Coronary artery (tissue), 2 donors: Measurements from ENCODE around the gene MARCHF9.

ENCODE experiments used
- DNase-seq: peaks from one replicate; pipeline ENCODE4 v3.0.0-alpha.2; 2017; ENCODE audit warnings: low spot score
- H3K27ac ChIP-seq, 2 donors: fragments of 200-600 bp; sonication (generic); one replicate each; pipeline ENCODE4 v1.5.1; 2016 to 2019
- H3K4me3 ChIP-seq: fragments of 200-600 bp; sonication (generic); 2 replicates; pipeline ENCODE4 v1.5.1; 2016; ENCODE audit warnings: mild to moderate bottlenecking, moderate library complexity
- TF ChIP-seq, protein P1 (sequence below): fragments of 200-600 bp; sonication (generic); IDR thresholded peaks from one replicate; pipeline ENCODE4 v1.5.1; 2019; ENCODE audit warnings: antibody characterized with exemption

The MARCHF9 gene

DNA sequence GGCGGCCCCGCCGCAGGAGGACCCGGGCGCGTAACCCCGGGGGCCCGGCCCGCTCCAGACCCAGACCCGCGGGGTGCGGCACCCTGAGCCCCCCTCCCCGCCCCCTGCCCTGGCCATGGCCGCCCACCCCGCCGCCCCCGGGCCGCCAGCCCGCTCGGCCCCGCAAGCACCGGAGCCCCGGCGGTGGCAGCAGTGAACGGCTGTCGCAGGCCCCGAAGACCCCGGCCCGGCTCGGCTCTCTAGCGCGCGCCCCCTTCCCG, 221 bp downstream of the MARCHF9 start:
- TF ChIP-seq, protein P1, sequence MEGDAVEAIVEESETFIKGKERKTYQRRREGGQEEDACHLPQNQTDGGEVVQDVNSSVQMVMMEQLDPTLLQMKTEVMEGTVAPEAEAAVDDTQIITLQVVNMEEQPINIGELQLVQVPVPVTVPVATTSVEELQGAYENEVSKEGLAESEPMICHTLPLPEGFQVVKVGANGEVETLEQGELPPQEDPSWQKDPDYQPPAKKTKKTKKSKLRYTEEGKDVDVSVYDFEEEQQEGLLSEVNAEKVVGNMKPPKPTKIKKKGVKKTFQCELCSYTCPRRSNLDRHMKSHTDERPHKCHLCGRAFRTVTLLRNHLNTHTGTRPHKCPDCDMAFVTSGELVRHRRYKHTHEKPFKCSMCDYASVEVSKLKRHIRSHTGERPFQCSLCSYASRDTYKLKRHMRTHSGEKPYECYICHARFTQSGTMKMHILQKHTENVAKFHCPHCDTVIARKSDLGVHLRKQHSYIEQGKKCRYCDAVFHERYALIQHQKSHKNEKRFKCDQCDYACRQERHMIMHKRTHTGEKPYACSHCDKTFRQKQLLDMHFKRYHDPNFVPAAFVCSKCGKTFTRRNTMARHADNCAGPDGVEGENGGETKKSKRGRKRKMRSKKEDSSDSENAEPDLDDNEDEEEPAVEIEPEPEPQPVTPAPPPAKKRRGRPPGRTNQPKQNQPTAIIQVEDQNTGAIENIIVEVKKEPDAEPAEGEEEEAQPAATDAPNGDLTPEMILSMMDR = no peak
- no peak for DNase-seq
- Histone ChIP-seq H3K4me3 (peak overlapping the region; percentile 89), H3K27ac (peak overlapping the region in 1 of 2 donors; percentile 64)

DNA sequence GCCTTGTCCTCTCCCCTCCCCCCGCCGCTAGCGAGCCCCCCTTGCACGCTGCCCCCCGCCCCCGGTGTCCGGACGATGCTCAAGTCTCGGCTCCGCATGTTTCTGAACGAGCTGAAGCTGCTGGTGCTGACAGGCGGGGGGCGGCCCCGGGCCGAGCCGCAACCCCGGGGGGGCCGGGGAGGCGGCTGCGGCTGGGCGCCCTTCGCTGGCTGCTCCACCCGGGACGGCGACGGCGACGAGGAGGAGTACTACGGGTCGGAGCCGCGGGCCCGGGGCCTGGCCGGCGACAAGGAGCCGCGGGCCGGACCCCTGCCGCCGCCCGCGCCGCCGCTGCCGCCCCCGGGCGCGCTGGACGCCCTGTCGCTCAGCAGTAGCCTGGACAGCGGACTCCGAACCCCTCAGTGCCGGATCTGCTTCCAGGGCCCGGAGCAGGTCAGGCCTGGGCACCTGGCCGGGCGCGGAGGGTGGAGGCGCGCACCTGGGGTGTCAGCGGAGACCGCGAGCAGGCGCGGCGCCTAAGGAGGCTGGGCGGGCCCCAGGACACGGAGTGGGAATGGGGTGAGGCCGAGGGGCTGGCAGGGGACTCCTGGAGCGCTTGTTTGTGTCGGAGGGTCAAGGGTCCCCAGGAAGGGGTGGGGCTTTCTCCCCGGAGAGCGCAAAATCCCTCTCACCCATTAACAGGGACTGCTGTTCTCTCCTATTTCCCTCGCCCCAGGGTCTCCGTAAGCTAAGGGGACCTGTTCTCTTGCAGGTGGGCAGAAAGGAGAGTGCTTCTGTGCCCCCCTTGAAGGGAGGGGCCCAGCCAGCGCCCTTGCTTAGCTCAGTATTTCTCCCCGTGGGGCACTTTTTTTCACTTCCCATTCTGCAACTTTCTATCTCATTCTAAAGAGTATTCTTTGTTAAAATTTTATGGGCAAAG, 810 bp downstream of the MARCHF9 start:
- Histone ChIP-seq H3K4me3 (peak overlapping the region; percentile 89), H3K27ac (peak overlapping the region in 1 of 2 donors; percentile 64)
- TF ChIP-seq, protein P1 = no peak
- DNase-seq = no peak

- no peak overlapping the region for H3K27ac ChIP-seq
- TF ChIP-seq, protein P1 = no peak
- no peak for DNase-seq
- peak overlapping the region; percentile 8 for H3K4me3 ChIP-seq
Observed at GRCh38 chr12:57756406-57757341, 1.8 kb downstream of the MARCHF9 start.

DNA sequence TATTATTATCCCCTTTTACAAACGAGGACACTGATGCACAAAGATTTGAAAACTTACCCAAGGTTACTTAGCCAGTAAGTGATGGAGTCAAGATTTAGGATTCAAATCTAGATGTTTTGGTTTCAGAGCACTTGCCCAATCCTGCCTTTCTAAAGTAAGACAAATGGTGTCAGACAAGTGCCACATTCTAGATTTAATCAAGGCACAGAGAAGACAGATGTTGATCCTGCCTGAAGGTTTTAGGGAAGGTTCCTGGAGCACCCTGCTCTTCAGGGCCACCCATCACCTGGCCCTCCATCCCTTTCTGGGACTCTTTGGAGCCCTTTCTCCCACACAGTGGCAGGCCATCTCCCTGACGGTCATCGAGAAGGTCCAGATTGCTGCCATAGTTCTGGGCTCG, 2.9 kb downstream of the MARCHF9 start:
- TF ChIP-seq, protein P1 = no peak
- no peak for DNase-seq
- H3K4me3 ChIP-seq = no peak overlapping the region
- H3K27ac ChIP-seq = no peak overlapping the region

DNA sequence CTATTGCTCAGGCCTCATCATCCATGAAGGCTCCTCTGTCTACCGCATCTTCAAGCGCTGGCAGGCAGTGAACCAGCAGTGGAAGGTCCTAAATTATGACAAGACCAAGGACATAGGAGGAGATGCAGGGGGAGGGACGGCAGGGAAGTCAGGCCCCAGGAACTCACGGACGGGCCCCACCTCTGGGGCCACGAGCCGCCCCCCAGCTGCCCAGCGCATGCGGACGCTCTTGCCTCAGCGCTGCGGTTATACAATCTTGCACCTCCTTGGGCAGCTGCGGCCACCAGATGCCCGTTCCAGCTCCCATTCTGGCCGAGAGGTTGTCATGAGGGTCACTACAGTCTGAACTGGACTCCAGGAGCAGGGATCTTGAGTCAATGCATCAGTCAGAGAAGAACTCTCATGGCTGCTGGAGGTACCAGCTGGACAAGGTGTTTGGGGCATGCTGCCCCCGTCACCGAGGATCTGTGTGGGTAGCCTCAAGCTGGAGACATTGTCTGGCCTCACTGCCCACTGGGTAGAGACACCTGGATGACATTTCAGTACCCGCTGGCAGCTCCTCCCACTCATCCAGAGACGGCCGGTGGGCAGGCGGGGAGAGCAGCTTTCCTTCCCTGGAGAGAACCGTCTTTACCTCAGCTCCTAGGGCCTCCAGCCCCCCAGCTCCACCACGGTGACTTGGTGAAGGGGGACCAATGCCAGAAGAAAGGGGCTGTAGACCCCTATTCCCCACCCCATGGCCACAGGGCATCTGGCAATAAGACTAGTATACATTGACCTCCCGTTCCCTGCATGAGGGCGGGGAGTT, 3.9 kb downstream of the MARCHF9 start:
- Histone ChIP-seq H3K4me3 (no peak overlapping the region), H3K27ac (no peak overlapping the region)
- TF ChIP-seq, protein P1 = no peak
- DNase-seq = no peak

DNA sequence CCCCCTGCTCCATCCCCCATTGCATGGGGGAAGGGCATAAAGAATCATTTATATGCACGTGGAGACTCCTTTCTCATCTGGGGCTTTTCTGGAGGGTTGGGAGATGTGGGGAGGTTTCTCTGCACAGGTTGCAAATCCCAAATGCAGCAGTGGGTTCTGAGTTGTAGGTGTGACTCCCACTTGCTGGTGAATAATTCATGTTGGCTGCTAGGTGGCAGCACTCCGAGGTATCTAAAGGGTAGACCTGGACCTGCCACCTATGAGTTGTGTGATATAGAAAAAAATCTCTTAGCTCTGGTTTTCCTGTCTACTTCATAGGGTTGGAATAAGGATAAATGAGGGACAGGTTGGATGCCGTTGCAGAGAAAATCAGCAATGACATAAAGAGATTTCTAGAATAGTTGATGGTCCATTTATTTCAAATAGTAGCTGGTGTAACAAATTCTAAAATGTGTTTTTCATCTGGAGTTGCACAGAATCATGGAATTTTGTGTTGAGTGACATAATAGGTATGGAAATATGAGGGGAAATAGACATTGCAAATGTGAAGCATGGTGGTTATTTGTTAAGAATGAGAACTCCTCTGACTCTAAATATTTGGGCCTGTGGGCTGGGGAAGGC, 4.6 kb downstream of the MARCHF9 start:
- H3K27ac ChIP-seq = no peak overlapping the region
- H3K4me3 ChIP-seq = no peak overlapping the region
- no peak for DNase-seq
- TF ChIP-seq, protein P1 = no peak
